ENCODE data around the gene CHCHD1.

CHCHD1 gene

DNA sequence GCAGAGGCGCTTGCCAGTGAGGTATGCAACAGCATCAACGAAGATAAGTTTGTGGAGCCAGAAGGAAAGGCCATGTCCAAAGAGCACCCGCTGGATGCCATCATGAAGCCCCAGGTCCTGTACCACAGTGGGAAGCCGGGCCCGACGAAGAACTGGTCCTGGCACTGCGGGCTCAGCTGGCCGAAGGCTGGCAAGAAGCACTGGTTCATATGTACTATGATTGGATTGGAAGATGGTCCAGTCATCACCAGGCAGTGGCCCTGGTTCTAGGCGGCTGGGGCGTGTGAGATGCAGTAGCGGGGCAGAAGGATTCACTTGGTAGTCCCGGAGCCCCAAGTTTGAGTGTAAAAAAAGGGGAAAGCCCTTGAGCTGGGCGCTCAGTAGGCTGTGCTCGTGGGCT, 25.6 kb downstream of the CHCHD1 start:
- DNase-seq (ENCODE audit: low read depth), result no peak
- no peak overlapping the region for H3K4me3 ChIP-seq (ENCODE audit: low read length)
- TF ChIP-seq, protein P1, sequence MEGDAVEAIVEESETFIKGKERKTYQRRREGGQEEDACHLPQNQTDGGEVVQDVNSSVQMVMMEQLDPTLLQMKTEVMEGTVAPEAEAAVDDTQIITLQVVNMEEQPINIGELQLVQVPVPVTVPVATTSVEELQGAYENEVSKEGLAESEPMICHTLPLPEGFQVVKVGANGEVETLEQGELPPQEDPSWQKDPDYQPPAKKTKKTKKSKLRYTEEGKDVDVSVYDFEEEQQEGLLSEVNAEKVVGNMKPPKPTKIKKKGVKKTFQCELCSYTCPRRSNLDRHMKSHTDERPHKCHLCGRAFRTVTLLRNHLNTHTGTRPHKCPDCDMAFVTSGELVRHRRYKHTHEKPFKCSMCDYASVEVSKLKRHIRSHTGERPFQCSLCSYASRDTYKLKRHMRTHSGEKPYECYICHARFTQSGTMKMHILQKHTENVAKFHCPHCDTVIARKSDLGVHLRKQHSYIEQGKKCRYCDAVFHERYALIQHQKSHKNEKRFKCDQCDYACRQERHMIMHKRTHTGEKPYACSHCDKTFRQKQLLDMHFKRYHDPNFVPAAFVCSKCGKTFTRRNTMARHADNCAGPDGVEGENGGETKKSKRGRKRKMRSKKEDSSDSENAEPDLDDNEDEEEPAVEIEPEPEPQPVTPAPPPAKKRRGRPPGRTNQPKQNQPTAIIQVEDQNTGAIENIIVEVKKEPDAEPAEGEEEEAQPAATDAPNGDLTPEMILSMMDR (conservative IDR thresholded peaks at IDR 0.05; ENCODE audit: low read depth, low read length), result no peak

DNA sequence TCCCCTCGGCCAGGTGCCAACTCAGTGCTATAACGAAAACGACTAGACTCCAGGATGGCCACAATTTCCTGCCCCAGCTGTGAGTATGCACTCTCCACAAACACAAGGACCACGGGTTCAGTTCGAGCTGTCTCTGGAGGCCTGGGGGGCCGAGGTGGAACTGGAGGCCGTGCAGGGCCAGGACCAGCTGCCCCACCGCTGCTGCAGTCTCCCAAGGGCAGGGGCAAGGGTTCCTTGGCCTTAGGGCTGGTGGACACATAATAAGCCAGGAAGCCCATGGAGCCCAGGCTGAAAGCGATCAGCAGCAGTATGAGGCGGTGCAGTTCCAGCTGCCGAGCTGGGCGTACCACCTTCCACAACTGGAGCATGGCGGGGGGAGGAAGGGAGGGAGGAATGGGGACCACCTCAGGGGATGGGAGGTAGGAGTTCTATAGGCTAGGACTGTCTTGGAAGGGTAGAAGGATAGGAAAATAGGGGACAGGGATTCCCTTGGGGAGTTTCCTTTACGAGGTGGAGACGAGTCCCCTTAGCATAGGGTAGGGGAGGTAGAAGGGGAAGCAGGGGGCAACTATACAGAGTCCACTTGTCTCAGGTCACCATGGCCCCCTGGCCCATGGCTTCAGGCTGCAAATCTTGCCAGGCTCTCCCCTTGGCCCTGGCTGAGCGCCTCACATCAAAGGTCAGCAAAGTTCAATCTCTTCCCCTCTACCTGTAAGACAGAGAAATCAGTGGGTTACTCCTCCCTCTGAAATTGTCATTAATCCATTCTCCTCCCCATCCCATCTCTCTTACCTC, 26.4 kb downstream of the CHCHD1 start:
- no peak overlapping the region for H3K4me3 ChIP-seq (ENCODE audit: low read length)
- DNase-seq (ENCODE audit: low read depth), result no peak
- TF ChIP-seq, protein P1 (conservative IDR thresholded peaks at IDR 0.05; ENCODE audit: low read depth, low read length), result no peak

DNA sequence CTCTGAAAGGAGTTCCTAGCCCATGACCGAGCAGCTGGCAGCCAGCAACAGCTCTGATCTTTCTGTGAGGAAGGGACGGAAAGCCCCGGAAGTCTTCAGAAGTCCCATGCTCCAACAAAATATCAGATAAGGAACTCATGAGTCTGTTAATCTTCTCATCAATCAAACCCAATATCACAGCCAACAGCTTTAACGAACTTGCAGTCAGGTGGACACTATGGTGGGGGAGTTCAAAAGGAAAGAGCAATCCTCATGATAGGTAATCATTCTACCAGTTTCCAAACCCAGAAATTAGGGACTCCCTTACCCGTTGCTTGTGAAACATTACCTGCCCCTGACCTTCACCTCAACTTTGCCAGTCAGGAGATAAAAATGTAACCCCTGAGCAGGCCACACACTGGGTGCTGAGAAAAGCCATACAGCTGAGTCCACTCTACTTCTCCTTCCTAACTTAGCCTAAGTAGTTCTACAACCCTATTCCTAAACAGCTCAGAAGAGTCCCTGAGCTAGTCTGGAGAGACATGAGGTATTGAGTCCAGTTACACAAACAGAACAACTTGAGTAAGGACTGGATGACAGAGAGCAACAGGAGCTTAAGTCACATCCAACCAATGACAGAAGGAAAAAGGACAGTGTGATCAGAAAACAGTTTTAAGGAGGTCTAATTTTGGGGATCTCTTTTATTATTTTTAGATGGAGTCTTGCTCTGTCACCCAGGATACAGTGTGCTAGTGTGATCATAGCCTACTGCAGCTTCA, 27.4 kb downstream of the CHCHD1 start:
- no peak for DNase-seq (ENCODE audit: low read depth)
- TF ChIP-seq, protein P1 (conservative IDR thresholded peaks at IDR 0.05; ENCODE audit: low read depth, low read length), result no peak
- H3K4me3 ChIP-seq (ENCODE audit: low read length), result no peak overlapping the region

DNA sequence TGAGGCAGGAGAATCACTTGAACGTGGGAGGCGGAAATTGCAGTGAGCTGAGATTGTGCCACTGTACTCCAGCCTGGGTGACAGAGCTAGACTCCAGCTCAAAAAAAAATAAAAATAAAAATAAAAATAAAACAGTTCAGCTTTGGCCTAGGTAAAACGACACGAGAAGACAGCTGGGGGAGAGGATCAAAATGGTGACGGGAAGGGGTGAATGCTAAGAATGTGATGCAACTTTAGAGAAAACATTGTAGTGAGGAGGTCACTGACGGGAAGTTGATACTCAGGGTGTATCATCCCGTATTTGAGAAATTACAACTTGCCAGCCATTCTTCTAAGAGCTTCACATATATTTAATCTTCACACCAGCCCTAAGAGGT, 28.5 kb downstream of the CHCHD1 start:
- no peak for DNase-seq (ENCODE audit: low read depth)
- TF ChIP-seq, protein P1 (conservative IDR thresholded peaks at IDR 0.05; ENCODE audit: low read depth, low read length), result no peak
- H3K4me3 ChIP-seq (ENCODE audit: low read length), result peak overlapping the region; percentile 70

DNA sequence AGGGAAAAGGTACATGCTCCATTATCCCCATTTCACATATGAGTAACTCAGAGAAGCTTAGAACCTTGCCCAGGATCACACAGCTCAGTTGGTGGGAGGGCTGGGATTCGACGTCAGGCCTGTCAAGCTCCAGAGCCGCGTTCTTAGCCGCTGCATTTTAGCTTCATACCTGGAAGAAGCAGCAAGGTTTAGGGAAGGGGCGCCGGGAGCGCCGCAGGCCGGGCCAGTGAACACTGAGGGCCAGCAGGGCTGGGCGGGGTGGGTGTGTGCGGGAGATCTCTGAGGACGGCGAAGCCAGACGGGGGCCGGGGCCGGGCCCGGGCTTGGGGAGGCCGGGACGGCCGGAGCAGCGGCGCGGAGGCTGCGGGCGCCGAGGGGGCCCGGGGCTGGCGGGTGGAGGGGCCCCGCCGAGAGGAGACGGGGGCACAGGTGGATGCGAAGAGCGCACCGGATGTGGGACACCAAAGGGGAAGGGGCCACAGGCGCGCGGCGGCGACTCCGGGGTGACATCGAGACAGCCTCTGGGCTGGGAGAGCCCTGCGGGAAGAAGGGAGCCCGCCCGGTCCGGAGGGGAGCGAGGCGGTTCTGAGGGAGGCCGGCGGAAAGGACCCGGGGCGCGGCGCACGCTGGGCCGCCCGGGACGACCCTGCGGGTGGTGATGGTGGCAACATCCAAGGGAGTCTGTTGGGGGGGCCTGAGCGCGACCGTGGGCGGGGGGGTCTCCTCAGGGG, 29.1 kb downstream of the CHCHD1 start:
- no peak for DNase-seq (ENCODE audit: low read depth)
- peak overlapping the region; percentile 70 for H3K4me3 ChIP-seq (ENCODE audit: low read length)
- TF ChIP-seq, protein P1 (conservative IDR thresholded peaks at IDR 0.05; ENCODE audit: low read depth, low read length), result no peak

DNA sequence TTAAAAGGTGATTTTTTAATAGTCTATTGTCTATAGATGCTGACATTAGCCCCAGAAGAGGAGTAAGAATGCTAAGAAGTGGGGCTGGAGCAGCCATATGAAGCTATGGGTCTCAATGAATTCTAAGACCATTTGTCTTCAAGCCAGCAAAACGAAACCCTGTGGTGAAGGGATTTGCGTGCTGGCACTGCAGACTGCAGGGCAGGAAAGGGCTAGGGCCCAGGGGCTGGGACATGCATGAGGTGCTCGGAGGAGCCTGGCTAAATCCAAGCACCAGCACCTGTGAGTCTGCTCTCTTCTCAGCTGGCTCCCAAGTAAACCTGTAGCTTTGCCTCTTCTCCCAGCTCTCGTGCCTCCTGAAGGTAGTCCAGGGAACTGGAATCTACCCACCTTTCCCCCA, 30.8 kb downstream of the CHCHD1 start:
- TF ChIP-seq, protein P1 (conservative IDR thresholded peaks at IDR 0.05; ENCODE audit: low read depth, low read length), result no peak
- DNase-seq (ENCODE audit: low read depth), result no peak
- H3K4me3 ChIP-seq (ENCODE audit: low read length), result no peak overlapping the region
